ENCODE measurements around the gene SHB. TPM values are rescaled to one million over a fixed set of nuclear protein-coding genes. Genes with fewer than 3 reads are reported as not detected.

Gene SHB
- total and polyA plus RNA-seq, 2 donors, result 4.9 to 5.5 TPM

- H3K27ac ChIP-seq (ENCODE audit: low read depth in 1 of 2, low read length in 1 of 2), result peak overlapping the region; percentile 42 to 74
- no peak for DNase-seq (ENCODE audit: low read depth in 6 of 9, low spot score in 9 of 9)
- no peak overlapping the region for H3K4me3 ChIP-seq (ENCODE audit: low read length in 2 of 2)
- no peaks in the 10 kb centered on the region for H3K27me3 ChIP-seq (ENCODE audit: control insufficient read depth in 2 of 2, insufficient read depth in 1 of 2, low read length in 1 of 2)
- H3K36me3 ChIP-seq (ENCODE audit: control insufficient read depth in 2 of 2, insufficient read depth in 2 of 2, low read length in 1 of 2), result no peaks in the 10 kb centered on the region
- H3K9me3 ChIP-seq (ENCODE audit: control insufficient read depth in 2 of 2, insufficient read depth in 1 of 2, low read length in 1 of 2), result no peaks in the 10 kb centered on the region
- H3K4me1 ChIP-seq (ENCODE audit: control insufficient read depth in 2 of 2, insufficient read depth in 2 of 2, low read length in 2 of 2), result peaks cover 0 to 57% of the 10 kb centered on the region in 2 donors
- WGBS, result 97% methylated on average over 5 of the region's 5 CpGs
These were observed 45.4 kb downstream of the SHB start for GRCh38 chr9:38023661-38024035.

- no peak for DNase-seq (ENCODE audit: low read depth in 6 of 9, low spot score in 9 of 9)
- Histone ChIP-seq H3K36me3 (ENCODE audit: control insufficient read depth in 2 of 2, insufficient read depth in 2 of 2, low read length in 1 of 2) (no peaks in the 10 kb centered on the region), H3K27ac (ENCODE audit: low read depth in 1 of 2, low read length in 1 of 2) (peak overlapping the region in 1 of 2 donors; percentile 33), H3K4me1 (ENCODE audit: control insufficient read depth in 2 of 2, insufficient read depth in 2 of 2, low read length in 2 of 2) (peaks cover 0 to 54% of the 10 kb centered on the region in 2 donors), H3K9me3 (ENCODE audit: control insufficient read depth in 2 of 2, insufficient read depth in 1 of 2, low read length in 1 of 2) (no peaks in the 10 kb centered on the region), H3K27me3 (ENCODE audit: control insufficient read depth in 2 of 2, insufficient read depth in 1 of 2, low read length in 1 of 2) (no peaks in the 10 kb centered on the region), H3K4me3 (ENCODE audit: low read length in 2 of 2) (no peak overlapping the region)
- WGBS, result 90% methylated on average over 8 of the region's 8 CpGs
These were observed 46.0 kb downstream of the SHB start for GRCh38 chr9:38022995-38023394.

- H3K36me3 ChIP-seq (ENCODE audit: control insufficient read depth in 2 of 2, insufficient read depth in 2 of 2, low read length in 1 of 2), result no peaks in the 10 kb centered on the region
- WGBS, result 95% methylated on average over 17 of the region's 17 CpGs
- H3K4me1 ChIP-seq (ENCODE audit: control insufficient read depth in 2 of 2, insufficient read depth in 2 of 2, low read length in 2 of 2), result peaks cover 0 to 47% of the 10 kb centered on the region in 2 donors
- no peaks in the 10 kb centered on the region for H3K9me3 ChIP-seq (ENCODE audit: control insufficient read depth in 2 of 2, insufficient read depth in 1 of 2, low read length in 1 of 2)
- no peak overlapping the region for H3K4me3 ChIP-seq (ENCODE audit: low read length in 2 of 2)
- DNase-seq (ENCODE audit: low read depth in 6 of 9, low spot score in 9 of 9), result no peak
- H3K27ac ChIP-seq (ENCODE audit: low read depth in 1 of 2, low read length in 1 of 2), result peak overlapping the region; percentile 17 to 46
- no peaks in the 10 kb centered on the region for H3K27me3 ChIP-seq (ENCODE audit: control insufficient read depth in 2 of 2, insufficient read depth in 1 of 2, low read length in 1 of 2)
These were observed 46.7 kb downstream of the SHB start for GRCh38 chr9:38022203-38022895.

GRCh38 chr9:38020151-38021076 is 48.6 kb downstream of the SHB start:
- H3K4me3 ChIP-seq (ENCODE audit: low read length in 2 of 2), result no peak overlapping the region
- peaks cover 0 to 34% of the 10 kb centered on the region in 2 donors for H3K4me1 ChIP-seq (ENCODE audit: control insufficient read depth in 2 of 2, insufficient read depth in 2 of 2, low read length in 2 of 2)
- H3K9me3 ChIP-seq (ENCODE audit: control insufficient read depth in 2 of 2, insufficient read depth in 1 of 2, low read length in 1 of 2), result no peaks in the 10 kb centered on the region
- no peaks in the 10 kb centered on the region for H3K36me3 ChIP-seq (ENCODE audit: control insufficient read depth in 2 of 2, insufficient read depth in 2 of 2, low read length in 1 of 2)
- H3K27ac ChIP-seq (ENCODE audit: low read depth in 1 of 2, low read length in 1 of 2), result no peak overlapping the region
- 92% methylated on average over 10 of the region's 10 CpGs for WGBS
- H3K27me3 ChIP-seq (ENCODE audit: control insufficient read depth in 2 of 2, insufficient read depth in 1 of 2, low read length in 1 of 2), result no peaks in the 10 kb centered on the region
- DNase-seq (ENCODE audit: low read depth in 6 of 9, low spot score in 9 of 9), result no peak

GRCh38 chr9:38019731-38020130 is 49.3 kb downstream of the SHB start:
- Histone ChIP-seq H3K4me1 (ENCODE audit: control insufficient read depth in 2 of 2, insufficient read depth in 2 of 2, low read length in 2 of 2) (peaks cover 0 to 29% of the 10 kb centered on the region in 2 donors), H3K27ac (ENCODE audit: low read depth in 1 of 2, low read length in 1 of 2) (no peak overlapping the region), H3K36me3 (ENCODE audit: control insufficient read depth in 2 of 2, insufficient read depth in 2 of 2, low read length in 1 of 2) (no peaks in the 10 kb centered on the region), H3K9me3 (ENCODE audit: control insufficient read depth in 2 of 2, insufficient read depth in 1 of 2, low read length in 1 of 2) (no peaks in the 10 kb centered on the region), H3K4me3 (ENCODE audit: low read length in 2 of 2) (no peak overlapping the region), H3K27me3 (ENCODE audit: control insufficient read depth in 2 of 2, insufficient read depth in 1 of 2, low read length in 1 of 2) (no peaks in the 10 kb centered on the region)
- WGBS, result 95% methylated on average over 3 of the region's 3 CpGs
- no peak for DNase-seq (ENCODE audit: low read depth in 6 of 9, low spot score in 9 of 9)

GRCh38 chr9:38018958-38019602 is 49.9 kb downstream of the SHB start:
- Histone ChIP-seq H3K27me3 (ENCODE audit: control insufficient read depth in 2 of 2, insufficient read depth in 1 of 2, low read length in 1 of 2) (no peaks in the 10 kb centered on the region), H3K4me1 (ENCODE audit: control insufficient read depth in 2 of 2, insufficient read depth in 2 of 2, low read length in 2 of 2) (peaks cover 0 to 23% of the 10 kb centered on the region in 2 donors), H3K4me3 (ENCODE audit: low read length in 2 of 2) (no peak overlapping the region), H3K36me3 (ENCODE audit: control insufficient read depth in 2 of 2, insufficient read depth in 2 of 2, low read length in 1 of 2) (no peaks in the 10 kb centered on the region), H3K9me3 (ENCODE audit: control insufficient read depth in 2 of 2, insufficient read depth in 1 of 2, low read length in 1 of 2) (no peaks in the 10 kb centered on the region), H3K27ac (ENCODE audit: low read depth in 1 of 2, low read length in 1 of 2) (peak overlapping the region; percentile 23 to 72)
- 96% methylated on average over 6 of the region's 6 CpGs for WGBS
- no peak for DNase-seq (ENCODE audit: low read depth in 6 of 9, low spot score in 9 of 9)

- peaks cover 0 to 16% of the 10 kb centered on the region in 2 donors for H3K4me1 ChIP-seq (ENCODE audit: control insufficient read depth in 2 of 2, insufficient read depth in 2 of 2, low read length in 2 of 2)
These were observed 50.6 kb downstream of the SHB start for GRCh38 chr9:38018241-38018957.

GRCh38 chr9:38017885-38018186 is 51.2 kb downstream of the SHB start:
- Histone ChIP-seq H3K27ac (ENCODE audit: low read depth in 1 of 2, low read length in 1 of 2) (no peak overlapping the region), H3K4me1 (ENCODE audit: control insufficient read depth in 2 of 2, insufficient read depth in 2 of 2, low read length in 2 of 2) (peaks cover 0 to 14% of the 10 kb centered on the region in 2 donors)
- WGBS, result 93% methylated on average over 2 of the region's 2 CpGs

More at GRCh38 chr9:38018241-38018957, 50.6 kb downstream of the SHB start:
- Histone ChIP-seq H3K4me3 (ENCODE audit: low read length in 2 of 2) (no peak overlapping the region), H3K36me3 (ENCODE audit: control insufficient read depth in 2 of 2, insufficient read depth in 2 of 2, low read length in 1 of 2) (no peaks in the 10 kb centered on the region), H3K27ac (ENCODE audit: low read depth in 1 of 2, low read length in 1 of 2) (peak overlapping the region; percentile 23 to 72), H3K27me3 (ENCODE audit: control insufficient read depth in 2 of 2, insufficient read depth in 1 of 2, low read length in 1 of 2) (no peaks in the 10 kb centered on the region), H3K9me3 (ENCODE audit: control insufficient read depth in 2 of 2, insufficient read depth in 1 of 2, low read length in 1 of 2) (no peaks in the 10 kb centered on the region)
- DNase-seq (ENCODE audit: low read depth in 6 of 9, low spot score in 9 of 9), result no peak
- WGBS, result 95% methylated on average over 5 of the region's 5 CpGs

More at GRCh38 chr9:38017885-38018186, 51.2 kb downstream of the SHB start:
- Histone ChIP-seq H3K36me3 (ENCODE audit: control insufficient read depth in 2 of 2, insufficient read depth in 2 of 2, low read length in 1 of 2) (no peaks in the 10 kb centered on the region), H3K4me3 (ENCODE audit: low read length in 2 of 2) (no peak overlapping the region), H3K27me3 (ENCODE audit: control insufficient read depth in 2 of 2, insufficient read depth in 1 of 2, low read length in 1 of 2) (no peaks in the 10 kb centered on the region), H3K9me3 (ENCODE audit: control insufficient read depth in 2 of 2, insufficient read depth in 1 of 2, low read length in 1 of 2) (no peaks in the 10 kb centered on the region)
- no peak for DNase-seq (ENCODE audit: low read depth in 6 of 9, low spot score in 9 of 9)
